MV-4-11 (cell line): ENCODE data around the gene PTPRJ.
"Not testable (repeated sequence)": the region's sequence is repeated elsewhere in the genome, so short reads cannot be mapped to it uniquely, and the experiment has no call there.

Experiments used
- DNase-seq: peaks from one replicate; lab custom pipeline; 2025; lab: John Stamatoyannopoulos, UW

PTPRJ gene

GRCh38 chr11:47980088-47980906, at the start of gene PTPRJ:
TSS of gene PTPRJ (plus strand) at chr11:47980559. CDS start at chr11:47980913, 354 bp downstream.
- DNase-seq: no peak

GRCh38 chr11:47932544-47932943, 47.8 kb upstream of the PTPRJ start:
- DNase-seq: no peak

- DNase-seq: not testable (repeated sequence)
Observed at GRCh38 chr11:47933797-47934196, 46.6 kb upstream of the PTPRJ start.

GRCh38 chr11:47938791-47939560, 41.4 kb upstream of the PTPRJ start:
- no peak for DNase-seq

- no peak for DNase-seq
Observed at GRCh38 chr11:47940904-47941649, 39.3 kb upstream of the PTPRJ start.

DNA sequence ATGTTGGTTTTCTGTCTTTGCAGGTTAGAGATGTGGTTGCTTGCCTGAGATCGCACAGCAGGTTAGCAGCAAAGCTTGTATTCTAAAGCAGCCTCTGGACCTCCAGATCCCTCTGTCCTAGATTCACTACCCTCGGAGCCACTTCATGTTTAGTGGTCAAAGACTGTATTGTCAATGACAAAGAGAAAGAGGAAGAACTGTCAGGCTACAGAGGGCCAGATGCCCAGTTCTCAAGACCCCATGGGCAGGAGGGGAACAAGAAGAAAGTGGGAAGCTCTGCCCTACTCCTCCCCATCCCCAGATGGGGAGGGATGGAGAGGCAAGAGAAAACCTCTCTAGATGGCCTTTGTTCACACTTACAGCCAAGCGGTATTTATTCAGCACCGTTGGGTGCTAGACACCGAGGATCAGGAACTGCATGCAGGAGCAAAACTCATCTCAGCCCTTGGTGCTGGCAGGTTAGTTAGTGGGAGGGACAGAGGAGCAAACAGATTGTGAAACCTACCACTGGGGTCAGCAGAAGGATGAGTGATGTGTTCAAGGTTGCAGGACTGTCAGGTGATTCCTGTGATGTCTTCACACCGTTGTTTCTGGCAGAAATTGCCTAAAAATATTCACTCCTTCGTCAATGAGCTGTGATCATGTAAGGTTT, 38.3 kb upstream of the PTPRJ start:
- peak; percentile 80 for DNase-seq

GRCh38 chr11:47943721-47944586, 36.4 kb upstream of the PTPRJ start:
- no peak for DNase-seq

- no peak for DNase-seq
Observed at GRCh38 chr11:47944632-47945031, 35.7 kb upstream of the PTPRJ start.

DNA sequence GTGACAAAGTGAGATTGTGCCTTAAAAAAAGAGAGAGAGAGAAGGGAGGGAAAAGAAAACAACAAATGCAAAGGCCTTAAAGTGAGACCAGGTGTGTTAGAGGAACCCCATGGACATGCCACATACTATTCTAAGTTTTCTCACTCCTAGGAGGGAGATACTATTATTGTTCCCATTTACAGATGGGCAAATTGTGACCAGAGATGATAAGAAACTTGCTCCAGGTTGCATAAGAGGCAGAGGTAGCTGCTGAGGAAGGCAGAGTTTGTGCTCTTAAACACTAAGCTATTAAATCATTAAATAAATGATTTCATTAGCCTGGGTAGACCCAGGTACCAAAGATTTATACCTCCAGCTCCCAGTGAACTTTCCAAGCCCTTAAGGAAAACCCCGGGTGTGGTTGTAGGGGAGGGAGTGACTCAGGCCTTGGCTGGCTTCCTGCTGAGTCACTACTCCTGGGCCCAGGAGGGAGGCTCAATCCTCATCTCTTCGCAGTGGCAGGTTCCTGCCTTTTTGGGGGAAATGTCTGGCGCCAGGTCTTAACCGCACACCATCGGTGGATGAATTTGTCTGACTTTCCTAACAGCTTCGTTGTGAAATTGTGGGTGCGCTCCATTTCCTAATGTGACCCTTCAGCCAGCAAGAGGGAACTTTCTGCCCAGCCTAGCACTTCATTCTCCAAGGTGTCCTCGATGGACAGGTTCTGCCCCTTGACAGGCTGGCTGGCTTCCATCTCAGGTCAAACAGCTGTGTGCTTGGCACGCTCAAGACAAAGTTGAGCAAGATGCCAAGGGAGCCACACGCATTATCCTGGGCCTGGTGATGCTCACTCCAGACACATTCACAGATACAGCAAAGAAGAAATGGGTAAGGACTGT, 33.4 kb upstream of the PTPRJ start:
- DNase-seq: peak; percentile 88

DNA sequence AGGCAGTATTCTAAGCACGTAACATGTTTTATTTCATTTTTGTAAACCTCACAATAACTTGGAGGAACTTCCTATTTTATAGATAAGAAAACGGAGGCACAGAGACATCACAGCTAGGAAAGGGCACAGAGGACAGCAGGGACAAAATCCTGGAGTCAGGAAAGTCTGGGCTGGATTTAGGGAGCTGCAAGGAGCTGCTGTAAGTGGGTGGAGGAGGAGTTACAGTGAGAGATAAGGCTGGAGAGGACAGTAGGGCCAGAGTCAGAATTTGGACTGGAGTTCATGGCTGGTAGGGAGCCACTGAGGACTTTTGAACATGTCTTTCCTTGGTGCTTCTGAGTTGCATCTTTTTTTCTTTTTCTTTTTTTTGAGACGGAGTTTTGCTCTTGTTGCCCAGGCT, 32.2 kb upstream of the PTPRJ start:
- no peak for DNase-seq

- DNase-seq: not testable (repeated sequence)
Observed at GRCh38 chr11:47949001-47949675, 31.2 kb upstream of the PTPRJ start.

DNA sequence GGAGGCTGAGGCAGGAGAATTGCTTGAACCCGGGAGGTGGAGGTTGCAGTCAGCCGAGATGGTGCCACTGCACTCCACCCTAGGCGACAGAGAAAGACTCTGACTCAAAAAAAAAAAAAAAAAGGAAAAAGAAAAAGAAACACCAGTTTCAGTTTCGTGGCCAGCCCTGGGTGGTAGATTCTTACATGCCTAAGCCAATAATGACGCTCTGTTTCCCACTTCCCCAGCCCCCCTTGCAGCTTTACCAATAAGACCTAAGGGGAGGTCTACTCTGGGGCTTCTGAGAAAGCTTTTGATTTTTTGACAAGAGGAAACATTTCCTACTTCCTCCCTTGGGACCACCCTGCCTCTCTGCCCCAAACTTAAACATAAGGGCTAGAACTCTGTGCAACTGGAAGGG, 30.0 kb upstream of the PTPRJ start:
- peak; percentile 79 for DNase-seq

DNA sequence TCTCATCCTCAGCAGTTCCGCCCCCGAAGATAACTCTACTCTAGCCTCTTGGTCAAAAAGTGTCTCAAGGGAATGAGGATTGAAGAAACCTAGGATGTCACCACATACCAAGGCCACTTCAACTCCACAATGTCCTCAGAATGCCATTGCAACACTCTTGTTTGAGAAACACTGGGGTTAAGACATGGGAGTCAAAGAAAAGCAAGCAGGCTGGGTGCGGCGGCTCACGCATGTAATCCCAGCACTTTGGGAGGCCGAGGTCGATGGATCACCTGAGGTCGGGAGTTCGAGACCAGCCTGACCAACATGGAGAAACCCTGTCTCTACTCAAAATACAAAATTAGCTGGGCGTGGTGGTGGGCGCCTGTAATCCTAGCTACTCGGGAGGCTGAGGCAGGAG, 28.9 kb upstream of the PTPRJ start:
- peak; percentile 84 for DNase-seq

GRCh38 chr11:47955061-47955755, 25.2 kb upstream of the PTPRJ start:
- DNase-seq: no peak

DNA sequence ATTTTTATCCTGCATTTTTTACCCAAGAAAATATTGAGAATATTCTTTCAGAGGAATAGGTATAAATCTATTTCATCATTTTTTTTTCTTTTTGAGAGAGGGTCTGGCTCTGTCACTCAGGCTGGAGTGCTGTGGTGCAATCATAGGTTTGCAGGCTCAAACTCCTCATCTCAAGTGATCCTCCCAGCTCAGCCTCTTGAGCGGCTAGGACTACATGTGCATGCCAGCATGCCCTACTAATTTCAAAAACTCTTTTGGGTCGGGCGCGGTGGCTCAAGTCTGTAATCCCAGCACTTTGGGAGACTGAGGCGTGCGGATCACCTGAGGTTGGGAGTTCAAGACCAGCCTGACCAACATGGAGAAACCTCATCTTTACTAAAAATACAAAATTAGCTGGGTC, 20.3 kb upstream of the PTPRJ start:
- no peak for DNase-seq

DNA sequence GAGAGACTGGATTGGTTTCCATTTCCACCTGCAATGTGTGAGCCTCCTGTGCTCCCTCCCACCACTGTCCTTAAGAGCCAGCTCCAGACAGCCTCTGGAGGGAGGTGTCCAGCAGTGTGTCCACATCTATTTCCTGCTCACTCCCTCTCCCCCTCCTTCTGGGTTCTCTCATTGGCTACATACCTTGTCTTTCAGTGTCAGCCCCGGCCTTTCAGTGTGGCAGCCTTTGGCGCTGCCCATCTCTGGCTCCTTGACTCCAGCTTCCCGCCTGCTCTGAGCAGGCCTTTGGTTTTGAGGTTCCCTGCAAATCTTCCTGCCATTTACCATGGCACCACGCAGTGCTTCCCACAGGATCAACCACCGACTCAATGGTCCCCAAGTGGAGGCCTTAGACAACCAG, 19.0 kb upstream of the PTPRJ start:
- no peak for DNase-seq

DNA sequence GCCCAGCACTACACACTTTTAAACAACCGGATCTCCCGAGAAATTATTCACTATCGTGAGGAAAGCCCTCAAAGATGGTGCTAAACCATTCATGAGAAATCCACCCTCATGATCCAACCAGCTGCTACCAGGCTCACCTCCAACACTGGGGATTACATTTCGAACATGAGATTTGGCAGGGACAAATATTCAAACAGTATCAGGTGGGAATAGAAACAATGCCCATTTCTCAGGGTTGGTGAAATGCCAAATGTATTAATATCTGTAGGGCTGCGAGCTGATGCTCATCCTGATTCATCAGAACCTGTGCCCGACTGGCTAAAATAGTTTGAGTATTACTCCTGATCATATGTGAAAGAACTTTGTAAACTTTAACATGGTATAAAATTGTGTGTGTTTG, 15.8 kb upstream of the PTPRJ start:
- no peak for DNase-seq

- peak; percentile 24 for DNase-seq
Observed at GRCh38 chr11:47967577-47968525, 12.5 kb upstream of the PTPRJ start.
